Peyer's patch (tissue), 4 donors: ENCODE results near the gene HMGXB3. TPM values are rescaled to one million over a fixed set of nuclear protein-coding genes. Genes with fewer than 3 reads are reported as not detected.

Experiments
- DNase-seq, 3 donors: peaks; one replicate each; pipeline ENCODE4 v3.0.0-alpha.2; 2017 to 2019
- H3K27ac ChIP-seq, 4 donors: fragments of 200-600 bp; sonication (generic); one replicate each; pipeline ENCODE4 v1.5.1; 2016 to 2019
- H3K27me3 ChIP-seq, 2 donors: fragments of 200-600 bp; sonication (generic); one replicate each; pipeline ENCODE4 v1.5.1; 2019
- H3K36me3 ChIP-seq, 3 donors: fragments of 200-600 bp; sonication (generic); one replicate each; pipeline ENCODE4 v1.5.1; 2016 to 2019
- H3K4me1 ChIP-seq, 4 donors: fragments of 200-600 bp; sonication (generic); one replicate each; pipeline ENCODE4 v1.5.1; 2016 to 2019
- H3K4me3 ChIP-seq, 4 donors: fragments of 200-600 bp; sonication (generic); 1 replicate in 3 of 4; 2 replicates in 1 of 4; pipeline ENCODE4 v1.5.1; 2016 to 2019; ENCODE audit warnings: mild to moderate bottlenecking in 1 of 4
- H3K9me3 ChIP-seq, 4 donors: fragments of 200-600 bp; sonication (generic); one replicate each; pipeline ENCODE4 v1.5.1; 2016 to 2019; ENCODE audit warnings: mild to moderate bottlenecking in 1 of 4
- CTCF ChIP-seq, 6 experiments: fragments of 450-650 bp in 4 of 6; fragments of 200-600 bp in 2 of 6; sonication (generic) in 1 of 6; IDR thresholded peaks; one replicate each; pipeline ENCODE4 v1.5.1; 2017 to 2019; ENCODE audit warnings: antibody characterized with exemption in 6 of 6, mild to moderate bottlenecking in 3 of 6, moderate library complexity in 1 of 6
- POLR2A ChIP-seq, 2 donors: fragments of 450-650 bp; IDR thresholded peaks; one replicate each; pipeline ENCODE4 v1.5.1; 2017; ENCODE audit warnings: antibody characterized with exemption in 2 of 2, mild to moderate bottlenecking in 2 of 2, moderate library complexity in 2 of 2
- total RNA-seq, 4 donors: library from RNA; depleted of rRNA; stranded (reverse); fragments of >200 nt; gene quantifications; one replicate each; pipeline ENCODE4 v1.1.0, GENCODE V29; 2016

HMGXB3 gene
- total RNA-seq, 4 donors from 2014 or later, result 24.3 to 45.0 (median 41.4) TPM

- DNase-seq, result no peak
- H3K9me3 ChIP-seq, result no peaks in the 10 kb centered on the region
- no peak overlapping the region for H3K27ac ChIP-seq
- no peaks in the 10 kb centered on the region for H3K4me1 ChIP-seq
- H3K27me3 ChIP-seq, result no peaks in the 10 kb centered on the region
- no peak overlapping the region for H3K4me3 ChIP-seq
- peaks cover 0 to 70% (median 0%) of the 10 kb centered on the region in 3 donors for H3K36me3 ChIP-seq
- TF ChIP-seq CTCF (IDR thresholded peaks at IDR 0.05) (no peak), POLR2A (IDR thresholded peaks at IDR 0.05) (no peak)
Observed at GRCh38 chr5:150020249-150020648, 19.7 kb downstream of the HMGXB3 start.

- Histone ChIP-seq H3K4me3 (no peak overlapping the region), H3K27me3 (no peaks in the 10 kb centered on the region), H3K27ac (no peak overlapping the region), H3K4me1 (no peaks in the 10 kb centered on the region), H3K9me3 (no peaks in the 10 kb centered on the region), H3K36me3 (peaks cover 0 to 75% (median 0%) of the 10 kb centered on the region in 3 donors)
- DNase-seq, result no peak
- TF ChIP-seq CTCF (IDR thresholded peaks at IDR 0.05) (no peak), POLR2A (IDR thresholded peaks at IDR 0.05) (no peak)
Observed at GRCh38 chr5:150021491-150022157, 21.1 kb downstream of the HMGXB3 start.

GRCh38 chr5:150022158-150022531 is 21.6 kb downstream of the HMGXB3 start:
- H3K4me3 ChIP-seq, result no peak overlapping the region
- no peaks in the 10 kb centered on the region for H3K27me3 ChIP-seq
- no peaks in the 10 kb centered on the region for H3K4me1 ChIP-seq
- no peak for DNase-seq
- TF ChIP-seq POLR2A (IDR thresholded peaks at IDR 0.05), result no peak
- no peak for TF ChIP-seq CTCF (IDR thresholded peaks at IDR 0.05)
- no peak overlapping the region for H3K27ac ChIP-seq
- peaks cover 0 to 80% (median 0%) of the 10 kb centered on the region in 3 donors for H3K36me3 ChIP-seq
- no peaks in the 10 kb centered on the region for H3K9me3 ChIP-seq

- Histone ChIP-seq H3K4me1 (no peaks in the 10 kb centered on the region), H3K36me3 (peaks cover 0 to 86% (median 0%) of the 10 kb centered on the region in 3 donors), H3K4me3 (no peak overlapping the region), H3K27ac (no peak overlapping the region), H3K27me3 (no peaks in the 10 kb centered on the region), H3K9me3 (no peaks in the 10 kb centered on the region)
- TF ChIP-seq CTCF (IDR thresholded peaks at IDR 0.05) (no peak), POLR2A (IDR thresholded peaks at IDR 0.05) (no peak)
- DNase-seq, result no peak
Observed at GRCh38 chr5:150022681-150023080, 22.1 kb downstream of the HMGXB3 start.

GRCh38 chr5:150023136-150023535 is 22.6 kb downstream of the HMGXB3 start:
- no peak for DNase-seq
- TF ChIP-seq CTCF (IDR thresholded peaks at IDR 0.05) (no peak), POLR2A (IDR thresholded peaks at IDR 0.05) (no peak)
- Histone ChIP-seq H3K36me3 (peaks cover 0 to 87% (median 0%) of the 10 kb centered on the region in 3 donors), H3K27ac (no peak overlapping the region), H3K4me3 (no peak overlapping the region), H3K4me1 (no peaks in the 10 kb centered on the region), H3K9me3 (no peaks in the 10 kb centered on the region), H3K27me3 (no peaks in the 10 kb centered on the region)
